ENCODE results near the gene IGSF21.

The IGSF21 gene

GRCh38 chr1:18264450-18265039 lies 156.9 kb downstream of the IGSF21 start:
- TF ChIP-seq CTCF (conservative IDR thresholded peaks at IDR 0.05; ENCODE audit: low read depth, low read length), result no peak
- H3K79me2 ChIP-seq (ENCODE audit: insufficient read depth, low read depth), result no peaks in the 10 kb centered on the region
- H3K27ac ChIP-seq, result no peak overlapping the region
- no peak overlapping the region for H3K4me3 ChIP-seq (IDR thresholded peaks at IDR 0.05; ENCODE audit: insufficient read depth, low read depth, low read length)
- H3K4me1 ChIP-seq (ENCODE audit: low read depth, poor library complexity, severe bottlenecking), result no peaks in the 10 kb centered on the region
- no peak overlapping the region for H3K4me2 ChIP-seq
- H3K9ac ChIP-seq, result no peak overlapping the region
- H2AFZ ChIP-seq (ENCODE audit: low read depth), result no peak overlapping the region
- H4K20me1 ChIP-seq (ENCODE audit: insufficient read depth), result no peaks in the 10 kb centered on the region
- peaks cover 2% of the 10 kb centered on the region; the same call in 1 of the 2 replicates for H3K27me3 ChIP-seq (ENCODE audit: insufficient read depth, low read depth)
- H3K36me3 ChIP-seq (ENCODE audit: insufficient read depth), result no peaks in the 10 kb centered on the region

- no peak for TF ChIP-seq CTCF (conservative IDR thresholded peaks at IDR 0.05; ENCODE audit: low read depth, low read length)
- Histone ChIP-seq H3K9ac (no peak overlapping the region), H3K27me3 (ENCODE audit: insufficient read depth, low read depth) (peaks cover 2% of the 10 kb centered on the region; the same call in 1 of the 2 replicates), H3K27ac (no peak overlapping the region), H3K4me1 (ENCODE audit: low read depth, poor library complexity, severe bottlenecking) (no peaks in the 10 kb centered on the region), H3K4me2 (no peak overlapping the region), H3K36me3 (ENCODE audit: insufficient read depth) (no peaks in the 10 kb centered on the region), H4K20me1 (ENCODE audit: insufficient read depth) (no peaks in the 10 kb centered on the region), H3K4me3 (IDR thresholded peaks at IDR 0.05; ENCODE audit: insufficient read depth, low read depth, low read length) (no peak overlapping the region), H2AFZ (ENCODE audit: low read depth) (no peak overlapping the region), H3K79me2 (ENCODE audit: insufficient read depth, low read depth) (no peaks in the 10 kb centered on the region)
Measured at GRCh38 chr1:18265641-18266040, 158.0 kb downstream of the IGSF21 start.

DNA sequence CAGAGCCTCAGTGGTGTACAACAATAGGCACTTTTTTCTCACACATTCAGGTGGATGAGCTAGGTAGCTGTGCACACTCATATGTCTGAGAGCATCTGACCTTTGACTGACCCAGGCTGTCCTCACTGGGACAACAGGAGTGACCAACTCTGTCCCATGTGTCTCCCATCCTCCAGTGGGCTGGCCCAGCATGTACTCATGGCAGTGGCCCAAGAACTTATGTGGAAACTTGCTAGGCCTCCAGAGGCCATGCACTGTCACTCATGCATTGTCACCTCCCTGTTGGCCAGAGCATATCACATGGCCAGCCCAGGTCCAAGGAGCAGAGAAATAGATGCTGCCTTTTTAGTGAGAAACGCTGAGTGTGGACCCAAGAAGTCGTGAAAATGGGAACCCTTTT lies 158.8 kb downstream of the IGSF21 start:
- Histone ChIP-seq H3K27me3 (ENCODE audit: insufficient read depth, low read depth) (peaks cover 2% of the 10 kb centered on the region; the same call in 1 of the 2 replicates), H3K79me2 (ENCODE audit: insufficient read depth, low read depth) (no peaks in the 10 kb centered on the region), H3K9ac (no peak overlapping the region), H3K27ac (no peak overlapping the region), H3K4me3 (IDR thresholded peaks at IDR 0.05; ENCODE audit: insufficient read depth, low read depth, low read length) (no peak overlapping the region), H2AFZ (ENCODE audit: low read depth) (no peak overlapping the region), H4K20me1 (ENCODE audit: insufficient read depth) (no peaks in the 10 kb centered on the region), H3K36me3 (ENCODE audit: insufficient read depth) (no peaks in the 10 kb centered on the region), H3K4me2 (no peak overlapping the region), H3K4me1 (ENCODE audit: low read depth, poor library complexity, severe bottlenecking) (no peaks in the 10 kb centered on the region)
- no peak for TF ChIP-seq CTCF (conservative IDR thresholded peaks at IDR 0.05; ENCODE audit: low read depth, low read length)

GRCh38 chr1:18271336-18271735 lies 163.7 kb downstream of the IGSF21 start:
- H3K4me1 ChIP-seq (ENCODE audit: low read depth, poor library complexity, severe bottlenecking), result no peaks in the 10 kb centered on the region
- no peak overlapping the region for H2AFZ ChIP-seq (ENCODE audit: low read depth)
- H3K79me2 ChIP-seq (ENCODE audit: insufficient read depth, low read depth), result no peaks in the 10 kb centered on the region
- no peak overlapping the region for H3K9ac ChIP-seq
- no peak for TF ChIP-seq CTCF (conservative IDR thresholded peaks at IDR 0.05; ENCODE audit: low read depth, low read length)
- H4K20me1 ChIP-seq (ENCODE audit: insufficient read depth), result no peaks in the 10 kb centered on the region
- no peaks in the 10 kb centered on the region; the same call in 1 of the 2 replicates for H3K27me3 ChIP-seq (ENCODE audit: insufficient read depth, low read depth)
- no peaks in the 10 kb centered on the region for H3K36me3 ChIP-seq (ENCODE audit: insufficient read depth)
- H3K4me2 ChIP-seq, result no peak overlapping the region
- H3K4me3 ChIP-seq (IDR thresholded peaks at IDR 0.05; ENCODE audit: insufficient read depth, low read depth, low read length), result no peak overlapping the region
- H3K27ac ChIP-seq, result no peak overlapping the region
